ENCODE results near the gene CBFA2T2.

- TF ChIP-seq, protein P1, sequence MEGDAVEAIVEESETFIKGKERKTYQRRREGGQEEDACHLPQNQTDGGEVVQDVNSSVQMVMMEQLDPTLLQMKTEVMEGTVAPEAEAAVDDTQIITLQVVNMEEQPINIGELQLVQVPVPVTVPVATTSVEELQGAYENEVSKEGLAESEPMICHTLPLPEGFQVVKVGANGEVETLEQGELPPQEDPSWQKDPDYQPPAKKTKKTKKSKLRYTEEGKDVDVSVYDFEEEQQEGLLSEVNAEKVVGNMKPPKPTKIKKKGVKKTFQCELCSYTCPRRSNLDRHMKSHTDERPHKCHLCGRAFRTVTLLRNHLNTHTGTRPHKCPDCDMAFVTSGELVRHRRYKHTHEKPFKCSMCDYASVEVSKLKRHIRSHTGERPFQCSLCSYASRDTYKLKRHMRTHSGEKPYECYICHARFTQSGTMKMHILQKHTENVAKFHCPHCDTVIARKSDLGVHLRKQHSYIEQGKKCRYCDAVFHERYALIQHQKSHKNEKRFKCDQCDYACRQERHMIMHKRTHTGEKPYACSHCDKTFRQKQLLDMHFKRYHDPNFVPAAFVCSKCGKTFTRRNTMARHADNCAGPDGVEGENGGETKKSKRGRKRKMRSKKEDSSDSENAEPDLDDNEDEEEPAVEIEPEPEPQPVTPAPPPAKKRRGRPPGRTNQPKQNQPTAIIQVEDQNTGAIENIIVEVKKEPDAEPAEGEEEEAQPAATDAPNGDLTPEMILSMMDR (IDR thresholded peaks at IDR 0.05), result no peak
- no peak for TF ChIP-seq POLR2A (IDR thresholded peaks at IDR 0.05)
These were observed 134.5 kb downstream of the CBFA2T2 start for GRCh38 chr20:33624399-33624798.

All from tibial nerve (tissue), 3 donors.